Subcutaneous adipose tissue (tissue), 4 donors: ENCODE results near the gene EFEMP2. TPM values are rescaled to one million over a fixed set of nuclear protein-coding genes. Genes with fewer than 3 reads are reported as not detected.

Experiments used
- total RNA-seq, 4 donors: library from RNA; depleted of rRNA; stranded (reverse); fragments of >200 nt; gene quantifications; one replicate each; pipeline ENCODE4 v1.1.0, GENCODE V29; 2016
- TF ChIP-seq, protein P1 (sequence below): fragments of 450-650 bp; IDR thresholded peaks from one replicate; pipeline ENCODE4 v1.5.1; 2016; ENCODE audit warnings: low read depth, mild to moderate bottlenecking, control low read depth, antibody characterized with exemption, moderate library complexity

EFEMP2 gene
- total RNA-seq, 4 donors from 2014 or later, result 45.0 to 85.2 (median 62.2) TPM

GRCh38 chr11:65918211-65919140 lies 45.9 kb upstream of the EFEMP2 start, which contains the start of gene C11orf68:
Gene C11orf68 (minus strand): TSS chr11:65919062. CDS start chr11:65919031, 31 bp downstream.
- TF ChIP-seq, protein P1, sequence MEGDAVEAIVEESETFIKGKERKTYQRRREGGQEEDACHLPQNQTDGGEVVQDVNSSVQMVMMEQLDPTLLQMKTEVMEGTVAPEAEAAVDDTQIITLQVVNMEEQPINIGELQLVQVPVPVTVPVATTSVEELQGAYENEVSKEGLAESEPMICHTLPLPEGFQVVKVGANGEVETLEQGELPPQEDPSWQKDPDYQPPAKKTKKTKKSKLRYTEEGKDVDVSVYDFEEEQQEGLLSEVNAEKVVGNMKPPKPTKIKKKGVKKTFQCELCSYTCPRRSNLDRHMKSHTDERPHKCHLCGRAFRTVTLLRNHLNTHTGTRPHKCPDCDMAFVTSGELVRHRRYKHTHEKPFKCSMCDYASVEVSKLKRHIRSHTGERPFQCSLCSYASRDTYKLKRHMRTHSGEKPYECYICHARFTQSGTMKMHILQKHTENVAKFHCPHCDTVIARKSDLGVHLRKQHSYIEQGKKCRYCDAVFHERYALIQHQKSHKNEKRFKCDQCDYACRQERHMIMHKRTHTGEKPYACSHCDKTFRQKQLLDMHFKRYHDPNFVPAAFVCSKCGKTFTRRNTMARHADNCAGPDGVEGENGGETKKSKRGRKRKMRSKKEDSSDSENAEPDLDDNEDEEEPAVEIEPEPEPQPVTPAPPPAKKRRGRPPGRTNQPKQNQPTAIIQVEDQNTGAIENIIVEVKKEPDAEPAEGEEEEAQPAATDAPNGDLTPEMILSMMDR, result no peak

GRCh38 chr11:65917434-65918210 lies 45.0 kb upstream of the EFEMP2 start:
- TF ChIP-seq, protein P1, result no peak

DNA sequence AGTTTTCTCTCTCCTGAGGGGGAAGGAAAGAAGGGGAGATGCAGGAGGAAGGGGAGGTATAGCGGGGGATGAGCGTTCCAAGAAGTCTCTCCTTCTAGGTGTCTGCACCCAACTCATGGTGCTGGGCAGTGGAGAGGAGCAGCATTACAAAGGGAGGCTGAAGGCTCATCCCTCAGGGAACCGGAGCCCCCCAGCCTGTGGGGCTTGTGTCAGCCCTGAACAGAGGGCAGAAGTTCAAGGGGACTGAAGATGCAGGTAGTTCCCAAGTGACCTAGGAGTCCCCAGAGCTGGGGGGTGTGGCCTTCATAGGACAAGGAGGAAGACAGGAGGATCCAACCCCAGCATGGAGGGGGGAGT lies 44.5 kb upstream of the EFEMP2 start:
- TF ChIP-seq, protein P1, result no peak

DNA sequence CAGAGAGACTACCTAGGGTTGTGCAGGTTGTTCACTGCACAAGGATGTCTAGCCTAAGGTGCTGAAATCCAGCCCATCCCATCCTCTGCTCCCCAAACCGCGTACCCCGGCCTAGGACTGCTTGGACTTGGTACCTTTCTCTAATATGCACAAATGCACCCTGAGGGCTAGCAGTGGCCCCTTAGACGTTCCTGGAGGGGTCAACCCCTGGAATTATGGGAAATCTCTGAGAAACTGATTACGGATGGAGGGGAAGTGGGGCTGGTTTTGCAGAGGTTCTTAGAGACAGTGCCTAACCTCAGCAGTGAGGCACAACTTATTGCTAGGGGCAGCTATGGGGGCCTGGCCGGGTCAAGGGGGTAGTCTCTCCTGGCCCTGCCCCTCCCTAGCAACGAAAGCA lies 43.8 kb upstream of the EFEMP2 start:
- TF ChIP-seq, protein P1, result no peak

DNA sequence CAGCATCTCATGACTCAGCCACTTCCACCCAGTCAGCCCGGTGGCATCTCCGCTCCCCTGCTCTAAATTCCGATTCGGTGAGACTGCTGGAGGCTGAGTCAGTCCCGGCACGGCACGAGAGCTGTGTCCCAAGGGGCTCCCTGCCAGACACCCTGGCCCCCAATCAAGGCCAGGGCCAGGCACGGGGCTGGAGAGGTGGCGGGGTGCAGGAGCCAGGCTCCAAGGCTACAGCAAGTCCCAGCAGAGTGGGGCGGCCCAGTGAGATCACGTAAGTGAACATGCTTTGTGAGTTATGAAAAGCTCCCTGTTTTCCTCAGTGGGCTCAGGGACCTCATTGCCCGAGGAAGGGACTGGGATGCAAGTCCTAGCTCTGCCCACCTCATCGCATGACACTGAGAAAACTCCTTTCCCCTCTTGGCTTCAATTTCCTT lies 43.2 kb upstream of the EFEMP2 start:
- TF ChIP-seq, protein P1, result no peak

DNA sequence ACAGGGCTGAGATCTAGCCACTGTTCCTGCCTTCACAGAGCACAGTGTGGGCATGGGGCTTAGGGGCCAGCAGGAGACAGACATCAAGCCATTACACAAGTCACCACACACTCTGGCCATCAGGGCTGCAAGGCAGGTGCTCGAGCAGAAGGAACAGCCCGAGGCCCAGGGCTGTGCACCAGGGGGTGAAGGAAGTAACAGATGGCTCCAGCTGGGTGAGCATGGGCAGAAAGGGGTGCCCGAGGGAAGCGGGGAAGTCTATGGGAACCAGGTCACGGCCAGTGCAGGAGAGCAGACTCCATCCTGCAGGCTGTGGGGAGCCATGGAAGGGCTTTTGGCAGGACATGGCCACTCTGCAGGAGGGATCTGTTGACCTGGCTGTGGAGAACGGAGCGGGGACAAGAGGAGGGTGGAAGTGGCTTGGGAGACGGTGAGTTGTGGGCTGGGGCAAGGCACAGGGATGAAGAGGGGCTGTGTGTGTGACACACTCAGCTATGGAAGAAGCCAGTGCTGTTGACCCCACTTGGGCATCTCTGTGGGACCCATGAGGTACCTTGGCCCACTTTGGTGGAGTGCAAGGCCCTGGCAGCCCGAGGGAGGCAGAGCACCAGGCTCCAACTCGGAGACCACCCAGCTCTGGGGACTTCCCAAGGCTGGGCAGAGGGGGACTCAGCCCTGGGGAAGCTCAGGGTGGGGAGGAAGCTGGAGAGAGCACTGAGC lies 42.7 kb upstream of the EFEMP2 start:
- TF ChIP-seq, protein P1, result no peak

DNA sequence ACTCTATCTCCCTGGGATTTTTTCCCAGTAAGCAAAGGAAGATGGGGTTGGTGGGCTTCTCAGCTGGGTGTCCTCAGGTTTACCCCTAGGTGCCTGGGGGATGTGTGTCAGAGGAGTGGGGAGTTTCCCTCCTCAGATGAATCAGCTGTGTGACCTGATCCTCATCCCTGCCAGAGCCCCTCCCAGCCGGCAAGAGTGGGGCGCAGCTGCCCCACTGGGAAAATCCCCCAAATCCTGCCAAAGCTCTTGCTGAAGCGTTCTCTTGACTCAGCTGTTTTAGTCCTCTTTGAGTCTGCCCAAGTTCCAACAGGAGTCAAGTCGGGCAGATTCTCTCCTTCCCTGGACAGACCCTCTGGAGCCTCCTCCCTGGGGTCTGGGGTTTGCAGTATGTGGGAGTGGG lies 40.2 kb upstream of the EFEMP2 start:
- TF ChIP-seq, protein P1, result no peak
